HEK293T (cell line): ENCODE results near the gene TMEM61.

Experiments
- BHLHE40 ChIP-seq: fragments of 450-650 bp; IDR thresholded peaks from 2 replicates; pipeline ENCODE4 v1.6.1; 2016; ENCODE audit warnings: mild to moderate bottlenecking, moderate library complexity, borderline replicate concordance
- CTBP1 ChIP-seq: fragments of 450-650 bp; IDR thresholded peaks from 2 replicates; pipeline ENCODE4 v1.6.1; 2016; ENCODE audit warnings: borderline replicate concordance
- FOXA1 ChIP-seq: fragments of 450-650 bp; IDR thresholded peaks from 2 replicates; pipeline ENCODE4 v1.6.1; 2016; ENCODE audit warnings: mild to moderate bottlenecking
- FOXM1 ChIP-seq: fragments of 450-650 bp; IDR thresholded peaks from 2 replicates; pipeline ENCODE4 v1.6.1; 2017; ENCODE audit warnings: mild to moderate bottlenecking, borderline replicate concordance
- LEF1 ChIP-seq: fragments of 450-650 bp; IDR thresholded peaks from 2 replicates; pipeline ENCODE4 v1.6.1; 2017; ENCODE audit warnings: mild to moderate bottlenecking, borderline replicate concordance
- NFRKB ChIP-seq: fragments of 450-650 bp; IDR thresholded peaks from 2 replicates; pipeline ENCODE4 v1.6.1; 2016; ENCODE audit warnings: mild to moderate bottlenecking, moderate library complexity
- PKNOX1 ChIP-seq: fragments of 450-650 bp; IDR thresholded peaks from 2 replicates; pipeline ENCODE4 v1.6.1; 2016
- SP1 ChIP-seq: fragments of 450-650 bp; IDR thresholded peaks from 2 replicates; pipeline ENCODE4 v1.6.1; 2017
- SUZ12 ChIP-seq: fragments of 450-650 bp; IDR thresholded peaks from 2 replicates; pipeline ENCODE4 v1.6.1; 2016; ENCODE audit warnings: mild to moderate bottlenecking
- TARDBP ChIP-seq: fragments of 450-650 bp; IDR thresholded peaks from 2 replicates; pipeline ENCODE4 v1.6.1; 2016

DNA sequence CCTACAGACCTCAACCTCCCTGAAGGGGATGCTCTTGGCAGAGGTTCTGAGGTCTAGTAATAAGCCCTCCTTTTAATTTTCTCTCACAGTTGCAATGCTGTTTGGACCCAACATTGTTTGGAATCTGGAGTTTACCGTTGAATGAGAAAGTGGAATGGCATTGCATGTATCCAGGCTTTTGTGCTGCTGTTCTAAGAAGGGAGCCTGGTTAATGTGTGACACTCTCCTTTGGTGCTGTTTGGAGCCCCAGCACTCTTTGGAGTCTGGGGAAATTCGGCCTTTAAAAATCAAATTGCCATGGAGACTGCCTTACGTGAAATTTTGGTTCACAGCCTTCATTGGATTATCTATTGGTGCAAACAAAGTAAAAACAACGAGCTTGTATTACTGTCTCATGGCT lies 23.7 kb upstream of the TMEM61 start:
- TF ChIP-seq BHLHE40 (no peak), PKNOX1 (no peak), LEF1 (no peak), CTBP1 (no peak), FOXA1 (no peak), NFRKB (no peak), SP1 (no peak), SUZ12 (no peak), TARDBP (no peak), FOXM1 (no peak)
